Uterus (tissue), 2 donors: ENCODE results near the gene DNMT1.

Source experiments
- POLR2A ChIP-seq, 2 donors: fragments of 450-650 bp; IDR thresholded peaks; one replicate each; pipeline ENCODE4 v1.6.1; 2016; ENCODE audit warnings: antibody characterized with exemption in 2 of 2, mild to moderate bottlenecking in 1 of 2, moderate library complexity in 1 of 2
- TF ChIP-seq, protein P1 (sequence below), 4 experiments: fragments of 200-600 bp in 2 of 4; fragments of 450-650 bp in 2 of 4; sonication (generic) in 2 of 4; IDR thresholded peaks; one replicate each; pipeline ENCODE4 v1.5.1; 2016 to 2019; ENCODE audit warnings: antibody characterized with exemption in 4 of 4, mild to moderate bottlenecking in 2 of 4, moderate library complexity in 1 of 4

DNA sequence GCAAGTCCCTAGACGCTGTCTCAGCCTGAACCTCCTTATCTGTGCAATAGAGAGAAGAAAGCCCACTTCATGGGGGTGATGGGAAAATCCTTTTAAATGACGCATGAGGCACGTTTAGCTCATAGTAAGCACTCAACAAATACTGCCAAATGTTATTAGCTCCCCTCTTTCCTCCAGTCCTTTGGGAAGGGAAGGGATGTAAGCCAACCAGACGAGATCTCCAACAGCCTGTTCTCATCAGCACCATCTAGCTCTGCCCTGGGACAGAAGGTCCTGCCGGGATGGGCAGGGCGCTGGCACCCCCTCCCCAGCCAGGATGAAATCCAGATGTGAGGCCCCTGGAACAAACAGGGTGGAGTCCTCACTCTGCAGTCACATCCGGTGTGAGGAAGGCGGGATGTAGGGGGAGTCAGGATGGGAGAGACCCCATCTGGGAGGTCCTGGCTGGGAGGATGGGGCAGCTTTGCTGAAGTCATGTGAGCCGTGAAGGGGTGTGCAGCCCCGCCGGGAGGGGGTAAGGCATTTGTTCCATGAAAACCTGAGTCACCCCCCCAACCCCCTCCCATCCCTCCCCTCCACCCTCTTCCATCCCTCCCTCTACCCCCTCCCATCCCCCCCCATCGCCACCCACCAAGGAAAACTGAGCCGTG lies 31.7 kb upstream of the DNMT1 start:
- TF ChIP-seq, protein P1, sequence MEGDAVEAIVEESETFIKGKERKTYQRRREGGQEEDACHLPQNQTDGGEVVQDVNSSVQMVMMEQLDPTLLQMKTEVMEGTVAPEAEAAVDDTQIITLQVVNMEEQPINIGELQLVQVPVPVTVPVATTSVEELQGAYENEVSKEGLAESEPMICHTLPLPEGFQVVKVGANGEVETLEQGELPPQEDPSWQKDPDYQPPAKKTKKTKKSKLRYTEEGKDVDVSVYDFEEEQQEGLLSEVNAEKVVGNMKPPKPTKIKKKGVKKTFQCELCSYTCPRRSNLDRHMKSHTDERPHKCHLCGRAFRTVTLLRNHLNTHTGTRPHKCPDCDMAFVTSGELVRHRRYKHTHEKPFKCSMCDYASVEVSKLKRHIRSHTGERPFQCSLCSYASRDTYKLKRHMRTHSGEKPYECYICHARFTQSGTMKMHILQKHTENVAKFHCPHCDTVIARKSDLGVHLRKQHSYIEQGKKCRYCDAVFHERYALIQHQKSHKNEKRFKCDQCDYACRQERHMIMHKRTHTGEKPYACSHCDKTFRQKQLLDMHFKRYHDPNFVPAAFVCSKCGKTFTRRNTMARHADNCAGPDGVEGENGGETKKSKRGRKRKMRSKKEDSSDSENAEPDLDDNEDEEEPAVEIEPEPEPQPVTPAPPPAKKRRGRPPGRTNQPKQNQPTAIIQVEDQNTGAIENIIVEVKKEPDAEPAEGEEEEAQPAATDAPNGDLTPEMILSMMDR (IDR thresholded peaks at IDR 0.05): no peak
- TF ChIP-seq POLR2A (IDR thresholded peaks at IDR 0.05): peak in 1 of 2 donors; percentile 19
